Central memory CD8-positive, alpha-beta T cell (primary cell): ENCODE results near the gene MARCHF11.

Experiments used
- ATAC-seq: fragments of 150-1000 bp; cut with Tn5 transposase; replicated peaks from 2 replicates; pipeline ENCODE4 v1.10.0; 2022; ENCODE audit warnings: mild to moderate bottlenecking, moderate FRiP score, moderate number of reproducible peaks; ENCODE audit not compliant: poor library complexity, severe bottlenecking; ENCODE audit errors: extremely low read depth
- DNase-seq, 2 donors: peaks; one replicate each; pipeline ENCODE4 v3.0.0; 2021; ENCODE audit warnings: low spot score in 2 of 2
- H3K27ac Mint-ChIP-seq: one replicate; pipeline ENCODE4 v1.8.0; 2022; ENCODE audit warnings: low read depth, mild to moderate bottlenecking, moderate library complexity, mixed read lengths
- H3K27me3 Mint-ChIP-seq: one replicate; pipeline ENCODE4 v1.8.0; 2022; ENCODE audit warnings: mixed read lengths
- H3K36me3 Mint-ChIP-seq: one replicate; pipeline ENCODE4 v1.8.0; 2022; ENCODE audit warnings: mild to moderate bottlenecking, moderate library complexity, mixed read lengths; ENCODE audit not compliant: insufficient read depth
- H3K4me1 Mint-ChIP-seq: one replicate; pipeline ENCODE4 v1.8.0; 2022; ENCODE audit warnings: mixed read lengths
- H3K4me3 Mint-ChIP-seq: one replicate; pipeline ENCODE4 v1.8.0; 2022; ENCODE audit warnings: mild to moderate bottlenecking, moderate library complexity, mixed read lengths
- H3K9me3 Mint-ChIP-seq: one replicate; pipeline ENCODE4 v1.8.0; 2022; ENCODE audit warnings: mixed read lengths

The MARCHF11 gene

GRCh38 chr5:16119790-16120189, 59.8 kb downstream of the MARCHF11 start:
- Mint-ChIP-seq H3K36me3 (no peaks in the 10 kb centered on the region), H3K9me3 (peaks cover 34% of the 10 kb centered on the region), H3K27ac (no peak overlapping the region), H3K27me3 (no peaks in the 10 kb centered on the region), H3K4me3 (no peak overlapping the region), H3K4me1 (no peaks in the 10 kb centered on the region)
- ATAC-seq (no peak), DNase-seq (no peak)

- DNase-seq (no peak), ATAC-seq (no peak)
- Mint-ChIP-seq H3K36me3 (no peaks in the 10 kb centered on the region), H3K4me3 (no peak overlapping the region), H3K4me1 (no peaks in the 10 kb centered on the region), H3K27me3 (no peaks in the 10 kb centered on the region), H3K9me3 (peaks cover 34% of the 10 kb centered on the region), H3K27ac (no peak overlapping the region)
Observed at GRCh38 chr5:16115140-16115539, 64.5 kb downstream of the MARCHF11 start.

- ATAC-seq (no peak), DNase-seq (no peak)
- Mint-ChIP-seq H3K9me3 (peaks cover 24% of the 10 kb centered on the region), H3K4me3 (no peak overlapping the region), H3K36me3 (no peaks in the 10 kb centered on the region), H3K27me3 (no peaks in the 10 kb centered on the region), H3K4me1 (no peaks in the 10 kb centered on the region), H3K27ac (no peak overlapping the region)
Observed at GRCh38 chr5:16108418-16108817, 71.2 kb downstream of the MARCHF11 start.

- no peak overlapping the region for H3K4me3 Mint-ChIP-seq
- H3K4me1 Mint-ChIP-seq: no peaks in the 10 kb centered on the region
- H3K9me3 Mint-ChIP-seq: peaks cover 22% of the 10 kb centered on the region
- no peak for ATAC-seq
- DNase-seq: no peak
- H3K27me3 Mint-ChIP-seq: no peaks in the 10 kb centered on the region
- no peaks in the 10 kb centered on the region for H3K36me3 Mint-ChIP-seq
- no peak overlapping the region for H3K27ac Mint-ChIP-seq
Observed at GRCh38 chr5:16104961-16105360, 74.6 kb downstream of the MARCHF11 start.

GRCh38 chr5:16095612-16096011, 84.0 kb downstream of the MARCHF11 start:
- Mint-ChIP-seq H3K27ac (no peak overlapping the region), H3K4me3 (no peak overlapping the region)

GRCh38 chr5:16090270-16090669, 89.3 kb downstream of the MARCHF11 start:
- H3K4me1 Mint-ChIP-seq: no peaks in the 10 kb centered on the region
- H3K9me3 Mint-ChIP-seq: peaks cover 3% of the 10 kb centered on the region
- H3K27me3 Mint-ChIP-seq: no peaks in the 10 kb centered on the region
- no peak overlapping the region for H3K27ac Mint-ChIP-seq
- no peak for ATAC-seq
- no peak overlapping the region for H3K4me3 Mint-ChIP-seq
- DNase-seq: no peak
- no peaks in the 10 kb centered on the region for H3K36me3 Mint-ChIP-seq

More at GRCh38 chr5:16095612-16096011, 84.0 kb downstream of the MARCHF11 start:
- H3K4me1 Mint-ChIP-seq: no peaks in the 10 kb centered on the region
- DNase-seq: no peak
- ATAC-seq: no peak
- H3K27me3 Mint-ChIP-seq: no peaks in the 10 kb centered on the region
- H3K9me3 Mint-ChIP-seq: no peaks in the 10 kb centered on the region
- H3K36me3 Mint-ChIP-seq: no peaks in the 10 kb centered on the region

GRCh38 chr5:16082982-16083381, 96.6 kb downstream of the MARCHF11 start:
- Mint-ChIP-seq H3K27me3 (no peaks in the 10 kb centered on the region), H3K36me3 (no peaks in the 10 kb centered on the region), H3K4me1 (no peaks in the 10 kb centered on the region), H3K4me3 (no peak overlapping the region), H3K27ac (no peak overlapping the region), H3K9me3 (peaks cover 31% of the 10 kb centered on the region)
- ATAC-seq: no peak
- DNase-seq: no peak

- DNase-seq (no peak), ATAC-seq (no peak)
- Mint-ChIP-seq H3K27ac (no peak overlapping the region), H3K4me3 (no peak overlapping the region), H3K4me1 (no peaks in the 10 kb centered on the region), H3K36me3 (no peaks in the 10 kb centered on the region), H3K27me3 (no peaks in the 10 kb centered on the region), H3K9me3 (peaks cover 31% of the 10 kb centered on the region)
Observed at GRCh38 chr5:16082053-16082452, 97.5 kb downstream of the MARCHF11 start.

GRCh38 chr5:16081376-16081955, 98.1 kb downstream of the MARCHF11 start:
- DNase-seq (no peak), ATAC-seq (no peak)
- H3K9me3 Mint-ChIP-seq: peaks cover 31% of the 10 kb centered on the region
- H3K36me3 Mint-ChIP-seq: no peaks in the 10 kb centered on the region
- H3K27me3 Mint-ChIP-seq: no peaks in the 10 kb centered on the region
- H3K4me3 Mint-ChIP-seq: no peak overlapping the region
- no peak overlapping the region for H3K27ac Mint-ChIP-seq
- H3K4me1 Mint-ChIP-seq: no peaks in the 10 kb centered on the region

GRCh38 chr5:16076657-16077056, 102.9 kb downstream of the MARCHF11 start:
- no peak overlapping the region for H3K4me3 Mint-ChIP-seq
- H3K4me1 Mint-ChIP-seq: no peaks in the 10 kb centered on the region
- no peak for ATAC-seq
- DNase-seq: no peak
- no peaks in the 10 kb centered on the region for H3K36me3 Mint-ChIP-seq
- H3K9me3 Mint-ChIP-seq: peaks cover 37% of the 10 kb centered on the region
- H3K27me3 Mint-ChIP-seq: no peaks in the 10 kb centered on the region
- no peak overlapping the region for H3K27ac Mint-ChIP-seq

- no peak for ATAC-seq
- no peaks in the 10 kb centered on the region for H3K4me1 Mint-ChIP-seq
- H3K27me3 Mint-ChIP-seq: no peaks in the 10 kb centered on the region
- no peak overlapping the region for H3K4me3 Mint-ChIP-seq
- H3K9me3 Mint-ChIP-seq: peaks cover 14% of the 10 kb centered on the region
- no peak overlapping the region for H3K27ac Mint-ChIP-seq
- DNase-seq: no peak
- H3K36me3 Mint-ChIP-seq: no peaks in the 10 kb centered on the region
Observed at GRCh38 chr5:16074358-16074757, 105.2 kb downstream of the MARCHF11 start.

- Mint-ChIP-seq H3K4me3 (no peak overlapping the region), H3K27ac (no peak overlapping the region), H3K9me3 (peaks cover 6% of the 10 kb centered on the region), H3K36me3 (no peaks in the 10 kb centered on the region), H3K27me3 (no peaks in the 10 kb centered on the region), H3K4me1 (no peaks in the 10 kb centered on the region)
- ATAC-seq (no peak), DNase-seq (no peak)
Observed at GRCh38 chr5:16072616-16073015, 107.0 kb downstream of the MARCHF11 start.

- Mint-ChIP-seq H3K4me1 (no peaks in the 10 kb centered on the region), H3K27ac (no peak overlapping the region), H3K27me3 (no peaks in the 10 kb centered on the region), H3K9me3 (peaks cover 6% of the 10 kb centered on the region), H3K4me3 (no peak overlapping the region), H3K36me3 (peaks cover 1% of the 10 kb centered on the region)
- ATAC-seq: no peak
- DNase-seq: no peak
Observed at GRCh38 chr5:16067415-16067814, 112.2 kb downstream of the MARCHF11 start.

GRCh38 chr5:16066810-16067209, 112.8 kb downstream of the MARCHF11 start:
- H3K4me3 Mint-ChIP-seq: no peak overlapping the region
- H3K36me3 Mint-ChIP-seq: peaks cover 1% of the 10 kb centered on the region
- no peaks in the 10 kb centered on the region for H3K27me3 Mint-ChIP-seq
- H3K9me3 Mint-ChIP-seq: peaks cover 6% of the 10 kb centered on the region
- ATAC-seq (no peak), DNase-seq (no peak)
- no peaks in the 10 kb centered on the region for H3K4me1 Mint-ChIP-seq
- H3K27ac Mint-ChIP-seq: no peak overlapping the region
